ENCODE measurements around the gene XYLT1.

The XYLT1 gene

GRCh38 chr16:17374668-17375255 is 96.0 kb downstream of the XYLT1 start:
- DNase-seq (ENCODE audit: low spot score) = no peak

GRCh38 chr16:17373533-17373932 is 97.2 kb downstream of the XYLT1 start:
- no peak for DNase-seq (ENCODE audit: low spot score)

- DNase-seq (ENCODE audit: low spot score) = no peak
These were observed 98.4 kb downstream of the XYLT1 start for GRCh38 chr16:17372386-17372785.

- no peak for DNase-seq (ENCODE audit: low spot score)
These were observed 99.5 kb downstream of the XYLT1 start for GRCh38 chr16:17371299-17371698.

GRCh38 chr16:17370731-17371285 is 100.0 kb downstream of the XYLT1 start:
- DNase-seq (ENCODE audit: low spot score) = no peak

- peak; percentile 25 for DNase-seq (ENCODE audit: low spot score)
These were observed 100.5 kb downstream of the XYLT1 start for GRCh38 chr16:17370223-17370707.

- peak; percentile 81 for DNase-seq (ENCODE audit: low spot score)
These were observed 101.1 kb downstream of the XYLT1 start for GRCh38 chr16:17369421-17370222.

GRCh38 chr16:17368951-17369350 is 101.8 kb downstream of the XYLT1 start:
- DNase-seq (ENCODE audit: low spot score) = peak; percentile 24

GRCh38 chr16:17368446-17368845 is 102.3 kb downstream of the XYLT1 start:
- DNase-seq (ENCODE audit: low spot score) = peak; percentile 24

GRCh38 chr16:17367923-17368322 is 102.8 kb downstream of the XYLT1 start:
- DNase-seq (ENCODE audit: low spot score) = no peak

- DNase-seq (ENCODE audit: low spot score) = peak; percentile 22
These were observed 103.7 kb downstream of the XYLT1 start for GRCh38 chr16:17367036-17367435.

GRCh38 chr16:17366299-17366961 is 104.3 kb downstream of the XYLT1 start:
- DNase-seq (ENCODE audit: low spot score) = no peak

GRCh38 chr16:17365591-17366298 is 105.0 kb downstream of the XYLT1 start:
- no peak for DNase-seq (ENCODE audit: low spot score)

GRCh38 chr16:17365211-17365541 is 105.6 kb downstream of the XYLT1 start:
- DNase-seq (ENCODE audit: low spot score) = no peak

GRCh38 chr16:17364319-17365210 is 106.2 kb downstream of the XYLT1 start:
- DNase-seq (ENCODE audit: low spot score) = peak; percentile 80

- no peak for DNase-seq (ENCODE audit: low spot score)
These were observed 107.8 kb downstream of the XYLT1 start for GRCh38 chr16:17362946-17363345.

- DNase-seq (ENCODE audit: low spot score) = no peak
These were observed 108.6 kb downstream of the XYLT1 start for GRCh38 chr16:17362183-17362582.

- no peak for DNase-seq (ENCODE audit: low spot score)
These were observed 110.1 kb downstream of the XYLT1 start for GRCh38 chr16:17360693-17361122.

GRCh38 chr16:17359788-17360390 is 110.9 kb downstream of the XYLT1 start:
- peak; percentile 53 for DNase-seq (ENCODE audit: low spot score)

GRCh38 chr16:17358846-17359245 is 111.9 kb downstream of the XYLT1 start:
- no peak for DNase-seq (ENCODE audit: low spot score)

GRCh38 chr16:17358355-17358754 is 112.4 kb downstream of the XYLT1 start:
- DNase-seq (ENCODE audit: low spot score) = no peak
